Measurements from ENCODE around the gene PTDSS2. TPM values are rescaled to one million over a fixed set of nuclear protein-coding genes. Genes with fewer than 3 reads are reported as not detected.

Gene PTDSS2
- total RNA-seq, 1 experiment from 2014 or later, result 23.7 TPM

DNA sequence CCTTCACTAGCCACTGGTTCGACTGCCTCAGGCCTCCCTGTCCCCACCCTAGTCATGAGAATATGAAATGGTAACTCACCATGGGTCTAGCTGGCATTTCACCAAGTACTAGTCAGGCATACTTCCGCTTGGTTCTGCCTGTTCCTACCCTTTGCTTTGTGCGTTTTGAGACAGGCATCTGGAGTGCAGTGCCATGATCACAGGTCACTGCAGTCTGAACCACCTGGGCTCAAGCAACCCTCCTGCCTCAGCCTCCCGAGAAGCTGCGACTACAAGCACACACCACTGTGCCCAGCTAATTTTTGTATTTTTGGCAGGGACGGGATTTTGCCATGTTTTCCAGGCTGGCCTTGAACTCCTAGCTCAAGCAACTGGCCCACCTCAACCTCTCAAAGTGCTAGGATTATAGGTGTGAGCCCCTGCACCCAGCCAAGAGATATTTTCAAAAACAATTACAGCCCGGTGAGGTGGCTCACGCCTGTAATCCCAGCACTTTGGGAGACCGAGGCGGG is 71.2 kb downstream of the PTDSS2 start:
- no peak for DNase-seq (ENCODE audit: extremely low read depth, low read depth)

DNA sequence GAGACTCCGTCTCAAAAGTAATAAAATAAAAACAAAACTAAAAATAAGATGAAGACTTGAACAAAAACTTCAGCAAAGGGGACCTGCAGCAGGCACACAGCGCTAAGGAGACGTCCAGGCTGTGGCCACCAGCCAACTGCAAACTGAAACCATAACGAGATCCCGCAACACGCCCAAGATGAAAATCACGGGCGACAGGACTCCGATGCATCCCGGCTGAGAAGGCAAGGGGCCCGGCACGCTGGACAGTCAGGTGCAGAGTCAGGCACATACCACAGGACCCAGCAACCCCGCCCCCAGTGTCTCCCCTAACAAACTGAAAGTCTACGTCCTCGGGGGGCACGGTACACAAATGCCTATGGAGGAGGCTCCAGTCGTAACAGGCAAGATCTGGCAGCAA is 76.1 kb downstream of the PTDSS2 start:
- DNase-seq (ENCODE audit: extremely low read depth, low read depth), result no peak

DNA sequence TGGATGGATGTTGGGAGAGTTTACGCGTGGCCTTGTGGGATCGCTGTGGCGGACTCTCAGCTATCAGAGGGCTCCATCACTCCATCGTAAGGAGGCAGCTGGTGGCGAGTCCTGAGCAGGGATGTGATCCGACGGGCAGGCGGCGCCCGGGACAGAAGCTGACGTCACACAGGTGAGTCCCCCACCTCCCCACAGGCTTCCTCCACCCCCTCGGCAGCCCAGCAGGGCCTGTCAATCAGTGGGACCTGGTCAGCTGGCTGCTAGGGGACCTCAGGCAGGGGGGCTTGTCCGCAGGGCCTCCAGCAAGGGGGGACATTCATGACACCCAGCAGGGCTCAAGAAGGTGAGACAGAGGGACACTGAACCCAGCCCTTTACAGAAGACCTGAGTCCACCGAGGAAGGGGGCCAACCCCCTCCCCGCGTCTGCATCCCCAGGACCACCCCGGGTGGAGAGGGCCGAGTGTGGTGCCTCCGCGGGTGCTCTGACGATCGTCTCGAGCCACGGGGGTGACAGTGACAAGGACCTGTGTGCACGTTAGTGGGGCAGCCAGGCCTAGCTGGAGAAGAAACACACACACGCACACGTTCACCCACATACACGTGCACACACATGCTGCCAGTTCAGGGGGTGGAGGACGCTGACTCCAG is 78.2 kb downstream of the PTDSS2 start:
- no peak for DNase-seq (ENCODE audit: extremely low read depth, low read depth)

DNA sequence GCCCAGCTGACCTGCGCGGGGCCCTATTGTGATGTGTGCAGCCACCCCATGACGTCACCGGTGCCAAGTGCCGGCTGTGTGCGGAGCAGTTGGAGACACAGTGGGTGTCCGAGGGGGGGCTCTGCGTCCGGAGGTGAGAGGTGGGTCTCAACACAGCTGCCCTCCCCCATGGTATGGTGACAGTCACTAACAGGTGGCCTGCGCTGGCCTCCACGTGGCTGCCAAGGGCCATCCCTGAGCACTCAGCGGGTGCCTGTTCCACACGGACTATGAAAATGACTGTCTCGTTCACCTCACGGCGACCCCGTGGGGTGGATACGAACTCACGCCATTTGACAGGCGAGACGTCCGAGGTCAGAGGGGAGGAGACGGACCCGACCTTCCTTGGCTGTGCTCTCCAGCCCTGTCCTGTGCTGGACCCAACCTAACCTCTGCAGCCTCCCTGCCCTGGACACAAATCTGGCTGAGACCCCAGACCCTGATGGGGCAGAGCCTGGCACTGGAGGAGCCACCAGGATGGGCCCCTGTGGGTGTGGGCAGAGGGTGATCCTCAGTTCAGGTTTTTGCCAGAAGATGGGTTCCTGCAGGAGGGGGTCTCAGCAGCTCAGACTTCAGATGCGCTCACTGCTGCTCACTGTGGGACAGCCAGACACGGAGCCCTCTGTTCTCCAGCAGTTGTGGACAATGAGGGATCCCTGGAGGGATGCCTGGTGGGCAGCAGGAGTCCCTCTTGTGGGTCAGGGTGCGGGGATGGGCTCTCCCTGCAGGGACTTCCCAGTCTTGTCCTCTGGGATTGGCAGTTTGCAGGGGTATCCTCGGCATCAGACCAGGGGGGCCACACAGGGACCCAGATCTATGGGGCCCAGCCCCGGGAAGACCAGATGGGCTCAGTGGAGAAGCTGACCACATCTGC is 79.0 kb downstream of the PTDSS2 start:
- no peak for DNase-seq (ENCODE audit: extremely low read depth, low read depth)

DNA sequence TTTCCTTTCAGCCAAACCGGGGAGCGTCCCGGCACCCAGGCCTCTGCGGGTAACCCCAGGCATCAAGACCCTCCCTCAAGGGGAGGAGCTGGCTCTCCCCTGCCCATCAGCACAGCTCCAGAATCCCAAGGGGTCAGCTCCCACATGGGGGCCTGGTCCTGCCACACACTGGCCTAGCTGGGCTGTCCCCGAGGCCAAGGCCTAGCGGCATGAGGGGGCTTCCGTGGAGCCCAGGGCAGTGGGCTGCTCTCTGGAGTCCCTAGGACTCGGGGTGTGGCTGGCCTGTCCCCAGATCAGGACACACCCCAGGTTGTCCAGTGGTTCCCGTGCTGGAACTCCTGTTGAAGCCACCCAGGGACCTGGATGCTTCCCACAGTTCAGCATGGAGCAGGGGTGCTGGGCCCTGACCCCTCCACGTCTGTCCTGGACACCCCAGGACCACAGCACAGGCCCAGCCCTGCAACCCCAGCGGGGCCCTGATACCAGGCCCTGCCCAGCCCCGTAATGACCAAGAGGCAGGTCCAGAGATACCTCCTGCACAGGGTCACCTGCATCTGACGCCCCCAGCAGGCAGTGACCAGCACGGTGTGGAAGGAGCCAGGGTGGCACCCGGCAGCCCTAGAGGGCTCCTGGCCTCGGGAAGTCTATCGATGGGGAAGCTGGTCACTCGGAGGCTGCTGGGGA is 79.8 kb downstream of the PTDSS2 start:
- no peak for DNase-seq (ENCODE audit: extremely low read depth, low read depth)

DNA sequence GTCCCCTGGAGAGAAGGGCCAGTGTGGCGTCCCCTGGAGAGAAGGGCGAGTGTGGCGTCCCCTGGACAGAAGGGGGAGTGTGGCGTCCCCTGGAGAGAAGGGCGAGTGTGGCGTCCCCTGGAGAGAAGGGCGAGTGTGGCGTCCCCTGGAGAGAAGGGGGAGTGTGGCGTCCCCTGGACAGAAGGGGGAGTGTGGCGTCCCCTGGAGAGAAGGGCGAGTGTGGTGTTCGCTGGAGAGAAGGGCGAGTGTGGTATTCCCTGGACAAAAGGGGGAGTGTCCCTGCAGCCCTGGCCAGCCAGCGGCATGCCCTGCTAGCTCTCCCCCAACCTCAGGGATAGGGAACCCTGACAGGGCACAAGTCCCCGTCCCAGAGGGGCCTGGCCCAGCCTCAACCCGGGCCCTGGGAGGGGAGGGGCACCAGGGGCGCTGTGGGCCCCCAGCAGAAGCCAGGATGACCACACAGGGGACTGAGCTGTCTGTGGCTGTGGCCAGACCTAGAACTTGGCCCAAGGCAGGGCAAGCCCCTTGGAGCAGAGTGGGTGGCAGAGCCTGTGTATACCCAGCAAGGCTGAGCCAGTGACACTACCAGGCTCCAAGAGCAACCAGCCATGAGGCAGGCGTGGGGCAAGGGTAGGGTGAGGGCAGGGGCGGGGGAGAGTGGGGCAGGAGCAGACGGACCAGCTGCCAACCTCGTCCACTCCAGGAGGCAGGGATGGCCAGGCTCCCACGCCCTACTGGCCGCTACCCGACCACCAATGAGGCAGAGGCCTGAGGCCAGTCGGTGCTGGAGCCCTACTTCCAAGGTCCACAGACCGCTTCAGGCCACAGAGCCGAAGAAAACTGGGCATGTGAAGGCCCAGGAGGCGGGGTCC is 81.1 kb downstream of the PTDSS2 start:
- DNase-seq (ENCODE audit: extremely low read depth, low read depth), result no peak

DNA sequence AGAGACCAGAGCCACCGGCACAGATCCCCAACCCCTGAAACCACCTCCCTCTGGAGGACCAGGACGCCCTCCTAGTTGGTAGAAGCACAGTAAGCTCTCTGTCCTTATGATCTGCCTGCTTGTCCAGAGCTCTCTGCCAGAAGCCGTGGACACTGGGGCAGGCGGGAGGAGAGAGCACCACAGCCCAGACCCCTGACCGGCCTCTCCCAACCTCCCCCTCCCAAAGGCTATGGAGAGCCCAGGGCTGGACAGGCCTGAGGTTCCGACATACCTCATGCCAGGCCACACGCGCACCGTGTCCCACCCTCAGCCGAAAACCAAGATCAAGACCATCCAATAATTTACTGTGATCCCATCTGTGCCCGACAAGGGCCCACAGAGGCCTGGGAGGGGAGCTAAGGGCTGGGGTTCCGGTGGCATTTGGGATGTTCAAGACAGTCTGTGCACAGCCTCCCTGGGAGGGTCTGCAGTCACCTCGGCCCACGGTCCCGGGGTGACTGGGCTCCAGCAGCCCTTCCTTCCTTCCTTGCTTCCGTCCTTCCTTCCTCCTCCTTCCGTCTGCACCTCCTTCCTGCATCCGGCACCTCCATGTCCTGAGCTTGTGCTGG is 81.9 kb downstream of the PTDSS2 start:
- DNase-seq (ENCODE audit: extremely low read depth, low read depth), result no peak

DNA sequence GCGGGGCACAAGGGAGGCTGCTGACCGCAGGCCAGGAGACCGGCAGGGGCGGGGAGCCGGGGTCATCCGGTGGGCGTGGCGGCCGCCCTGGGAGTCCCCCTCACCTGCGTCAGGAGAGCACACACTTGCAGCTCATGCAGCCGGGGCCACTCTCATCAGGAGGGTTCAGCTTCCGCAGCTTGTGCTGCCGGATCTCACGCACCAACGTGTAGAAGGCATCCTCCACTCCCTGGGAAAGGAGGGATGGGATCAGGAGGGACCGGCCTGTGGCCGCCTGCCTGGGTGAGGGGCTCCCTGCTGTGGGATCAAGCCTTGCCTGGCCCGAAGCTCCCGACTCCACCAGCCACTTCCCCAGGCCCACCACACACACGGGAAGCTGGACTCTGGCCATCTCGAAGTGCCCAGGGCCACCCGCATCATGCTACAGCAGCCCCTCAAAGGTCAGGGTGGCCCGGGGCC is 82.5 kb downstream of the PTDSS2 start:
- no peak for DNase-seq (ENCODE audit: extremely low read depth, low read depth)

DNA sequence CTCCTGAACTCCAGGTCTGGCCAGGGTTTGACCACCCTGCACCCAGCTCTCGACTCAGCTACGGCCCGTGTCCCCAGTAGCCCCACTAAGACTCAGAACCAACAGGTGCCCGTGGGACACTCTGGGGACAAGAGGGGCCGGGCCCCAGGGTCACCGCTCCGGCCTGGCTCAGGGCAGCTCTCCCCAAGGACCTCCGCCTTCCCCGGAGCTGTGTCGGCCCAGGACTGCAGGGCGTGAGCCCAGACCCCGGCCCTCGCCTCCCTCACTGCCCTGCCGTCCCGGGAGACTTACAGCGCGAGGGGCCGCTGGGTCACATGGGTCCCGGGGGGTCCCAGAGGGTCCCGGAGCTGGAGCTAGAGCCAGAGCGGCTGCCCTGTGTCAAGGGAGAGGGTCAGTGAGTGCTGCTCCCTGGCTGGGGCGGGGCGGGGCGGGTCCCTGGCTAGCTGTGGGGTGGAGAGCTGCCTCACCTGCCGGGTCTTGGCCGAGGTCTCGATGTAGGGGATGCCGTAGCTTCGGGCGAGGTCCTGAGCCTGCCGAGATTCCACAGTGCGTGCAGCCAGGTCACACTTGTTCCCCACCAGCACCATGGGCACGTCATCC is 83.0 kb downstream of the PTDSS2 start:
- no peak for DNase-seq (ENCODE audit: extremely low read depth, low read depth)

DNA sequence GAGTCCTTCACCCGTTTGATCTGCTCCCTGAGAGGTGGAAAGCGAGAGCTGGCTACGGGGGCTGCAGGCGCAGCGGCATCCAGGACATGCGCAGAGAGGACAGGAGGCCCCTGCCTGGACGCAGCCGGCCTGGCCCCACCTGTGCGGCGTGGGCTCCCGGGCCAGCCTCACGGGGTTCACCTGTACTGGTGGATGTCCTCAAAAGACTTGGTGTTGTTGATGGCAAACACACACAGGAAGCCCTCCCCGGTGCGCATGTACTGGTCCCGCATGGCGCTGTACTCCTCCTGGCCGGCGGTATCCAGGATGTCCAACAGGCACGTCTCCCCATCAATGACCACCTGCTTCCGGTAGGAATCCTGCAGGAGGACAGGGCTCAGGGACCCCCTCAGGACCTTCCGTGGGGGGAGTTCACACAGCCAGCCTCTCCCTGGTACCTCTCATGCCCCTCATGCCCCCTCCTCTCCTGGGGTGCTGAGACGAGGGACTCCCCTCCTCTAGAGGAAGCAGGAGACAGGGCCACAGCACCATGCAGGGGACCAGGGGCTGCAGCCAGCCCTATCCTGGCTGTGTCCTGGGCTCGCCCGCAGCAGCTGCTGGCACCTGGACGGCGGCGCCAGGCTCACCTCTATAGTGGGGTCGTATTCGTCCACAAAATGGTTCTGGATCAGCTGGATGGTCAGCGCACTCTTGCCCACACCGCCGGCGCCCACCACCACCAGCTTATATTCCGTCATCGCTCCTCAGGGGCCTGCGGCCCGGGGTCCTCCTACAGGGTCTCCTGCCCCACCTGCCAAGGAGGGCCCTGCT is 83.7 kb downstream of the PTDSS2 start:
- DNase-seq (ENCODE audit: extremely low read depth, low read depth), result no peak

DNA sequence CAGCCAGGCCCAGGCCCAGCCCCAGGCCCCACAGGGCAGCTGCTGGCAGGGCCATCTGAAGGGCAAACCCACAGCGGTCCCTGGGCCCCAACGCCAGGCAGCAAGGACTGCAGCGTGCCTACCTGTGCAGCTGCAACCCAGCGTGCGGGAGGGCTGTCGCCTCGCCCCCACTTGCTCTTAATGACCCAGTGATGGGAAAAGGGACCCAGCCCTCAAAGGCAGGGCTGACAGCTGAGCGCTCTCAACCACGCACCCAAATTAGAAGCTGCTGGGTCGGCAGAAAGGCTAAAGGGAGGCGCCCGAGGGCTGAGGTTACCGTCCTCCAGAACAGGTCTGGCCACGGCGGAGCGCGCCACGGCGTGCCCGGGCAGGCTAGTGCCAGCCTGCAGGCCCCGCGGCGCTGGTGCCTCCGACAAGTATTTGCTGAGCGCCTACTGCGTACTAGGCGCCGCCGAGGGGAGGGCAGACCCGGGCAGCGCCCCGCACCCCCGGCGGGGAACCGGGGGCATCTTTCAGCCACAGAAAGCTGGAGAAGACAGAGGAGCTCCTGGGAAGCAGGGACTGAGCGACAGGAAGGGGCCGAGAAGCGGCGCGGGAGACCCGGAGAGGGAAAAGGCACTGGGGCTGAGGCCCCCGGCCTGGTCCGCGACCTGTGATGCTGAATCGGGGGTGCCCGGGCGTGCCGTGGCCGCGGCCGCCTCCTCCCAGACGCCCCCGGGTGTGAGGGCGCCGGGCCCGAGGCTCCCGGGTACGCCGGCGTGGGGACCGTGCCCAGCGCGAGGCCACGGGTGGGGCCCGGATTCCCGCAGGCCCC is 84.5 kb downstream of the PTDSS2 start:
- no peak for DNase-seq (ENCODE audit: extremely low read depth, low read depth)

DNA sequence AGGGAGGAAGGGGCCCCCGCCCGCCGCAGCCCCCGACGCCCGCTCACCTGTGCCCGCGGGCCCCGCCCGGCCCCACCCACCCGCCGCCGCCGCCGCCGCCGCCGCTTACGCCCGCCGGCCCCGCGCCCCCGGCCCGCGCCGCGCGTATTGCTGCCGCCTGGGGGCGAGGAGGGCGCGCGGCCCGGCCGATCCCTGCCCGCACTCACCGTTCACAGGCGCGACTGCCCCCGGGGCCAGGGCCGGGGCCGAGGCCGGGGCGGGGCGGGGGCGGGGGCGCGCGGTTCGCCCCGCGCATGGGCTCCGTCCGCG is 85.1 kb downstream of the PTDSS2 start:
- no peak for DNase-seq (ENCODE audit: extremely low read depth, low read depth)

DNA sequence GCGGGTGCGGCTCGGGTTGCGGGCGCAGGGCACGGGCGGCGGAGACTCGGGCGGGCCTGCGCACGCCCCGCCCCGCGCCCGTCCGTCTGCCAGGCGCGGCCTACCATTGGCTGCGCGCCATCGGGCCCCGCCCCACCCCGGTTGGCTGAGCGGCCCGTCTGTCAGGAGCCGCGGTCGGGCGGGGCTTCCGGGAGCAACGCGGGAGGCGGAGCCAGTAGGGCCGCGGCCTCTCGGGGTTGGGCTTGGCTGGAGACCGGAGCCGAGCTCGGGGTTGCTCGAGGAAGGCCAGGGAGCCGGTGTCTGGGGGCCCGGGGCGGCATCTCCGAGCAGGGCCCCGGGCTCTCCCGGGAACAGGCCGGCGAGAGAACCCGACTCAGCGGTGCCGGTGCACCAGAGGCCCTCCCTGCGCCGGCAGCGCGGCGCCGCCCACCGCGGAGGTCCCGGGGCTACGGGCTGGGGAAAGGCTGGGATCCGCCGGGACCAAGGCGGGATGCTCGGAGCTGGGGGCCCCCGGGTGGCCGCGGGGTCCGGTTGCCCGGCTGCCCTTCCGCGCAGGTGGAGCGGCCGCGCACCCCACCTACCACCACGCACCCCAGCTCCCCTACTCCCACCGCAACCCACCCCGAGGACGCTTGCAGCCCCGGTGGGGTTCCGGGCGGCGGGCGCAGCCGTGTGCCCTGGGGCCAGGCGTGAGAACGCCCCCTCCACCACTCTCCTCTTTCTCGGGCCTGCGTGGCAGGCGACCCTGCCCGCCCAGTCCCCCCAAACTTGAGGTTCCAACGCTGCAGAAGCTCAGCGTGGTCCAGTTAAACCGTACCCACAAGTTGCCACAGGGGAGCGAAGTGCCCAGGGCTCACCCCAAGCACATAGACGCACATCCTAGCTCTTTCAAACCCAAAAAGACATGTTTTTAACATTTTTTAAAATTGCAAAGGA is 85.7 kb downstream of the PTDSS2 start, which contains the start of gene HRAS:
TSS of gene HRAS (minus strand) at position 58 of the 936 bp plus-strand sequence.
- DNase-seq (ENCODE audit: extremely low read depth, low read depth), result peak; percentile 85

DNA sequence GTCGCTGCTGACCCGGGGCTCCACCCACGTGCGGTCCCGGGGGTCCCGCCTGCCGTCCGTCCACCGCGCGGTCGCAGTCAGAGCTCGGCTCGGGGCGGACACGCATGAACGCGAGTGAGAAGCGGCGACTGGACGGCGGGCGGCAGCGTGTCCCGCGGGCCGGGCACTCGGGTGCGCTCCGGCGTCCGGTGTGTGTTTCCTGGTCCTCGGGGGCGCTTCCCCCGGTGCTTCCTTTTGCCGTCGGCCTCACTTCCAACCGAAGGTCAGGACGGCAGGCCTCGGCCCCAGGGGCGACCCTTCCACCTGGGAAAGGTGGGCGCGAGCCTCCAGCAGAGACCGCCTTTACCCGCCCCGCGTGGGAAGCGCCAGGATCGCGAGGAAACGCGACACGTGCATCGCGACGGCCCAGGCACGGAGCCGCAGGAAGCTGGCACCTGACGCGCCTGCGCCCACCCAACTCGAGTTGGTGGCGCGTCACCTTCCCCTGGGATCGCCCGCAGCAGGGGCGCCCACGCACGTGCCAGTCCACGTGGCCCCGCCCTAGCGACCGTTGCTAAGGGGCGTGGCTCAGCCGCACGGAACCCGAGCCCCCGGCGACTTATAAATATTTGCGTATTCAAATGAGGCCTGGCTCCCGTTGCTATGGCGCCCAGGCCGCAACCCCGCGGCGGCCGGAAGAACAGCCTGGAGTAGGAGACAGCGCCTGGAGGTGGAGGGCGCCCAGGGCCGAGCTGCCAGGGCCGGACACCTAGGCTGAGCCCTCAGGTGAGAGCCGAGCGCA is 87.0 kb downstream of the PTDSS2 start, which contains the start of gene LRRC56:
TSS of gene LRRC56 (plus strand) at position 687 of the 781 bp plus-strand sequence. CDS start 3,158 bp downstream, outside the sequence.
- DNase-seq (ENCODE audit: extremely low read depth, low read depth), result peak; percentile 64

DNA sequence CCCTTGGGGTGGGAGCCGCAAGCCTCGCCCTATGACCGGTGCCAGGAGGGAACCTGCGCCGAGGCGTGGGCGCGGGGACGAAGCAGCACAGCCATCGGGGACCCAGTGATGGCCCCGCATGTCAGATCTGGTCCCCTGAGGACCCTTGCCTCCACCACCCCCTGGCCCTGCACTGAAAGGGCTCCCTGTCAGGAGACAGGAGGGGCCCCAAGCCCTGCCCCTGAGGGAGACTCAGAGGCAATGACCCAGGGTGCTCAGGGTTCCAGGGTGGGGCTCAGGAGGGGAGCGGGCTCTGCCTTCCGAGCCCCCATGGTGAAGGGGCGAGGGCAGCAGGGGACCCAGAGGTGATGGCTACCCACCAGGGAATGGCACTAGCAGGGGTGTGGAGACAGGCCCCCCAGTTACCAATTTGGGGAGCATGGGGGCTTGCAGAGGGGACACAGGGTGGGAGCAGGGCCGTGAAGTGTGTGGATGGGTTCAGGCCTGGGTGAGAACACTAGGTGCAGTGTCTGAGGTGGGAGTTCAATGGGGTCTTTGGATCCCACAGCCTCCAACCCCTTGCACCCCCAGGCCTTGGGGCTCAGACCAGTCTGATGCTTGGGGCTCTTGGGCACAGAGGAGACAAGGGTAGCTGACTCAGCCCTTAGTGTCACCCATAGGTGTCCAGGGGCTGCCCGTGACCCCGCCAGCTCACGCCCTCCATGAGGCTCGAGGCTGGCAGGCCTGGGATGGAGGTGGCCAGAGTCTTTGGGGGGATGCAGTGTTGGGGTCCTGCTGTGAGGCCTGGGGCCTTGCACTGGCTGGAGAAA is 87.7 kb downstream of the PTDSS2 start:
- DNase-seq (ENCODE audit: extremely low read depth, low read depth), result no peak
